Epithelial cell of umbilical artery (primary cell): Measurements from ENCODE around the gene USP7. TPM values are rescaled to one million over a fixed set of nuclear protein-coding genes. Genes with fewer than 3 reads are reported as not detected.

Experiments
- total RNA-seq: library from RNA; depleted of rRNA; stranded (reverse); fragments of >200 nt; gene quantifications from 2 replicates; pipeline ENCODE4 v1.2.3, GENCODE V29; 2014

Gene USP7
- total RNA-seq = 41.0 and 65.9 TPM in 2 replicates

GRCh38 chr16:8963821-8964441 is at the start of gene USP7:
TSS of gene USP7 (minus strand) at chr16:8963906. CDS start at chr16:8963285, 621 bp downstream.

GRCh38 chr16:8882041-8882617 is 81.6 kb downstream of the USP7 start, which contains the start of gene LITAFD:
TSS of gene LITAFD (plus strand) at chr16:8882351. CDS start at chr16:8884356, 2,005 bp downstream.

GRCh38 chr16:8868416-8869211 is 95.1 kb downstream of the USP7 start, which contains the start of gene CARHSP1:
TSS of gene CARHSP1 (minus strand) at chr16:8869006. CDS start at chr16:8859328, 9,678 bp downstream.

Other genes with a start within 250 kb of the USP7 start
- 6.4 and 6.8 TPM in 2 replicates for gene TMEM186, start 166.3 kb downstream of the USP7 start, total RNA-seq
- 27.6 and 29.5 TPM in 2 replicates for gene PMM2, start 166.1 kb downstream of the USP7 start, total RNA-seq
- gene CARHSP1, start 94.9 kb downstream of the USP7 start, total RNA-seq = 109 and 122 TPM in 2 replicates
- not detected in 2 replicates for gene LITAFD, start 81.6 kb downstream of the USP7 start, total RNA-seq
- 64.3 and 81.2 TPM in 2 replicates for gene HAPSTR1, start 127.7 kb upstream of the USP7 start, total RNA-seq